Measurements from ENCODE around the gene CPA4.

DNA sequence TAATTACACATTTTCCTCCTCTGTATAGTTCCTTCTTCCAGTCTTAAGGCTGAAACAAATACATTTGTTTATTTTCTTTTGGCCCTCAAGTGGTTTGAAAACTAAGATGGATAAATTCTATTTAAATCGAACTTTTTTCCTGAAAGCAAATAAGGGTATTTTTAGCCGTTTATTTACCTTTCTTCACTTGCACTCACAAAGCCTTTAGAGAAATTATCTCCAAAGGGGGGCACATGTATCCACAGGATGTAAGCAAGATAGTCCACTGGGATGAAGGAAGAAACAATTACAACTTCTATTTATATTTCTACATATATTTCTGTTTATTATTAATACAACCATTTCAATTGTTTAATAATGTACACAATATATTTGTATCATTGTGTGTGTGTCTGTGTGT is 10.2 kb downstream of the CPA4 start:
- TF ChIP-seq CTCF (IDR thresholded peaks at IDR 0.05; ENCODE audit: low read depth, low read length, poor library complexity, severe bottlenecking) (no peak), EZH2phosphoT487 (IDR thresholded peaks at IDR 0.05; ENCODE audit: borderline replicate concordance, low read length) (no peak)
